Measurements from ENCODE around the gene FAT1.

The FAT1 gene

DNA sequence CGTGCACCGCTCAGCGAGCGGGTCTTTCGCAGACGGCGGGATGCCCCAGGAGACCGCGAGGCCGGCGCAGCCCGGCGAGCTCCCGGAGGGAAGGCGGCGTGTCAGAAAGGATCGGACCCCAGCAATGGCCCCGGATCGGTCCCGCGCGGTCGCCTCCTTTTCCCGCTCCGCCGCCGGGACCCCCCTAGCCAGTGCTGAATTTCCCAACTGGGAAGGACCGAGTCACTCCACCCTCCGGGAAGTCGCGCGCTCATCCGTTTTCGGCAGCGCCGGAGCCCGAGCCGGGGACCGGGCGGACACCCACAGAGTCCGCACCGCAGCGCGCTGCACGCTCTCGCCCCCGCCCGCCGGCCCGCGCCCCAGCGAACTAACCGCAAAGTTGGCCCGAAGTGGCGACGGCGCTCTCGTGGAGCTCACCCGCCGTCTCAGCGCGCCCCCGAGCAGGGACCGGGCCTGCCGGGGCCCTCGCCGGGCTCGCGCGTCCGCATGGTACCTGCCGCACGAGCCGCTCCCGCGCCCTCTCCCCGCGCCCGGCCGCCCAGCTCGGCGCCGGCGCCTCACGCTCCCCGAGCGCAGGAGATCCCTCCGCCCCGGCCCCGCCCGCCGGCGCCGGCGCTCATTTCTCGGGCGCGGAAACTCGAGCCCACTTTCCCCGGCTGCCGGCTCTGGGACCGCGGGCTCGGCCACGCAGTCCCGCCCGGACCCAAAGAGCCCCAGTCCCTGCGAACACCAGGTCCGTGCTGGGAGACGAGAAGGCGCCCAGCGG lies at the start of gene FAT1:
TSS of gene FAT1 (minus strand) at position 565 of the 766 bp plus-strand sequence. CDS start 14,029 bp downstream, outside the sequence.
- Histone ChIP-seq H3K27me3 (ENCODE audit: insufficient read depth, poor library complexity, severe bottlenecking) (no peaks in the 10 kb centered on the region), H3K36me3 (ENCODE audit: low read depth) (peaks cover 8% of the 10 kb centered on the region), H3K27ac (ENCODE audit: poor library complexity, severe bottlenecking) (peak within 1 kb of the TSS; percentile 98), H3K4me3 (ENCODE audit: severe bottlenecking) (peak within 1 kb of the TSS; percentile 97), H3K9me3 (ENCODE audit: severe bottlenecking) (no peaks in the 10 kb centered on the region), H3K4me1 (ENCODE audit: insufficient read depth, poor library complexity, severe bottlenecking) (peaks cover 14% of the 10 kb centered on the region)
- TF ChIP-seq, protein P1, sequence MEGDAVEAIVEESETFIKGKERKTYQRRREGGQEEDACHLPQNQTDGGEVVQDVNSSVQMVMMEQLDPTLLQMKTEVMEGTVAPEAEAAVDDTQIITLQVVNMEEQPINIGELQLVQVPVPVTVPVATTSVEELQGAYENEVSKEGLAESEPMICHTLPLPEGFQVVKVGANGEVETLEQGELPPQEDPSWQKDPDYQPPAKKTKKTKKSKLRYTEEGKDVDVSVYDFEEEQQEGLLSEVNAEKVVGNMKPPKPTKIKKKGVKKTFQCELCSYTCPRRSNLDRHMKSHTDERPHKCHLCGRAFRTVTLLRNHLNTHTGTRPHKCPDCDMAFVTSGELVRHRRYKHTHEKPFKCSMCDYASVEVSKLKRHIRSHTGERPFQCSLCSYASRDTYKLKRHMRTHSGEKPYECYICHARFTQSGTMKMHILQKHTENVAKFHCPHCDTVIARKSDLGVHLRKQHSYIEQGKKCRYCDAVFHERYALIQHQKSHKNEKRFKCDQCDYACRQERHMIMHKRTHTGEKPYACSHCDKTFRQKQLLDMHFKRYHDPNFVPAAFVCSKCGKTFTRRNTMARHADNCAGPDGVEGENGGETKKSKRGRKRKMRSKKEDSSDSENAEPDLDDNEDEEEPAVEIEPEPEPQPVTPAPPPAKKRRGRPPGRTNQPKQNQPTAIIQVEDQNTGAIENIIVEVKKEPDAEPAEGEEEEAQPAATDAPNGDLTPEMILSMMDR (IDR thresholded peaks at IDR 0.05; ENCODE audit: poor library complexity, severe bottlenecking), result peak; percentile 3
- DNase-seq (ENCODE audit: low spot score), result no peak
- peak; percentile 2; the same call in 1 of the 3 replicates for ATAC-seq (ENCODE audit: low read depth)

DNA sequence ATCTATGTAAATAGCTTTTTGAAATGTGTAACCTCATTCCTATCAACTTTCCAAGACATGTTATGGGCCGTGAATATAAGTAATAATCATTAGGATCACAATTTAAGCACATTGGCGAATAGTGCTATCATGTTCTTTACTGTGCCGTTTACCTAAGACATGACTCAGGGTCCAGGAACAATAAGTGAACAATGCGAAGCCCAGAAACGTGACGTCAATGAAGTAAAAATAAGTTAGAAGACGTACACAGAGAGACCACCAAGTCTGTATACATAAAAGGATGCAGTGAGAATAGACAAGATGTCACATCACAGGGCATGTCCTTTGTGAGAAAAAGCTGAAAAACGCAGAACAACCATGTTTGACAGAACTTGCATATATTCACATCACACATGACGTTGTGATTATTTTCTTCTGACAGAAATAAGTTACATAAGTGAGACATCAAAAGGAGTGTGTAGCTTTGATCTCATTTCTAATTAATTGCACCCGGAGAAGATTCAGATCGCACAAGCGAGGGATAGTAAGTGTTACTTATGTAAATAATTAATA lies 49.4 kb upstream of the FAT1 start:
- Histone ChIP-seq H3K27me3 (ENCODE audit: insufficient read depth, poor library complexity, severe bottlenecking) (no peaks in the 10 kb centered on the region), H3K4me1 (ENCODE audit: insufficient read depth, poor library complexity, severe bottlenecking) (peaks cover 30% of the 10 kb centered on the region), H3K4me3 (ENCODE audit: severe bottlenecking) (no peak overlapping the region), H3K36me3 (ENCODE audit: low read depth) (no peaks in the 10 kb centered on the region), H3K9me3 (ENCODE audit: severe bottlenecking) (no peaks in the 10 kb centered on the region), H3K27ac (ENCODE audit: poor library complexity, severe bottlenecking) (peak overlapping the region; percentile 95)
- no peak; the same call in 2 of the 3 replicates for ATAC-seq (ENCODE audit: low read depth)
- DNase-seq (ENCODE audit: low spot score), result no peak
- TF ChIP-seq, protein P1 (IDR thresholded peaks at IDR 0.05; ENCODE audit: poor library complexity, severe bottlenecking), result no peak

- Histone ChIP-seq H3K4me3 (ENCODE audit: severe bottlenecking) (no peak overlapping the region), H3K9me3 (ENCODE audit: severe bottlenecking) (no peaks in the 10 kb centered on the region), H3K27ac (ENCODE audit: poor library complexity, severe bottlenecking) (peak overlapping the region; percentile 95), H3K36me3 (ENCODE audit: low read depth) (no peaks in the 10 kb centered on the region), H3K27me3 (ENCODE audit: insufficient read depth, poor library complexity, severe bottlenecking) (no peaks in the 10 kb centered on the region), H3K4me1 (ENCODE audit: insufficient read depth, poor library complexity, severe bottlenecking) (peaks cover 33% of the 10 kb centered on the region)
- DNase-seq (ENCODE audit: low spot score), result no peak
- TF ChIP-seq, protein P1 (IDR thresholded peaks at IDR 0.05; ENCODE audit: poor library complexity, severe bottlenecking), result no peak
- no peak for ATAC-seq (ENCODE audit: low read depth)
These were observed 48.0 kb upstream of the FAT1 start for GRCh38 chr4:186771624-186772023.

GRCh38 chr4:186770481-186771175 lies 47.0 kb upstream of the FAT1 start:
- Histone ChIP-seq H3K4me3 (ENCODE audit: severe bottlenecking) (no peak overlapping the region), H3K36me3 (ENCODE audit: low read depth) (no peaks in the 10 kb centered on the region), H3K4me1 (ENCODE audit: insufficient read depth, poor library complexity, severe bottlenecking) (peaks cover 39% of the 10 kb centered on the region), H3K27me3 (ENCODE audit: insufficient read depth, poor library complexity, severe bottlenecking) (no peaks in the 10 kb centered on the region), H3K9me3 (ENCODE audit: severe bottlenecking) (no peaks in the 10 kb centered on the region), H3K27ac (ENCODE audit: poor library complexity, severe bottlenecking) (peak overlapping the region; percentile 95)
- ATAC-seq (ENCODE audit: low read depth) (peak; percentile 71), DNase-seq (ENCODE audit: low spot score) (no peak)
- TF ChIP-seq, protein P1 (IDR thresholded peaks at IDR 0.05; ENCODE audit: poor library complexity, severe bottlenecking), result no peak
